ENCODE results near the gene PTGR2. TPM values are rescaled to one million over a fixed set of nuclear protein-coding genes. Genes with fewer than 3 reads are reported as not detected.
"Not testable (repeated sequence)": the region's sequence is repeated elsewhere in the genome, so short reads cannot be mapped to it uniquely, and the experiment has no call there.

Gene PTGR2
- total RNA-seq, 1 donor from 2014 or later, result 35.7 TPM

DNA sequence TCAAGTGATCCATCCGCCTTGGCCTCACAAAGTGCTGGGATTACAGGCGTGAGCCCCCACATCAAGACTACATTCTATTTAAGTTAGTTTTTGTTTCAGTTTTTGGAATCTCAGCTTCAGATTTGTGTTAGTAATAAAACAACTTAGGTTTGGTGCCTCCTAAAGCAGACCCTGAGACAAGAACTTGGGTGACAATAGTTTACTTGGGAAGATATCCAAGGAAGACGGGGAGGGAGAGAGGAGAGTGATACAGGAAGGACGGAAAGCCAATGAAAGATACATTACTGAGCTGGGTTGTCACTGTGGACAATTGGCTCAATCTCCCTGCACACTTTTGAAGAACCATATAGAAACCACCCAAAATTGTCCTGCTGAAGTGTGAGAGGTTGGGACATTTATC, 22.6 kb upstream of the PTGR2 start:
- DNase-seq (no peak), ATAC-seq (ENCODE audit: poor library complexity) (no peak)
- intact Hi-C loops (cut with DNase I), result no loop called here

DNA sequence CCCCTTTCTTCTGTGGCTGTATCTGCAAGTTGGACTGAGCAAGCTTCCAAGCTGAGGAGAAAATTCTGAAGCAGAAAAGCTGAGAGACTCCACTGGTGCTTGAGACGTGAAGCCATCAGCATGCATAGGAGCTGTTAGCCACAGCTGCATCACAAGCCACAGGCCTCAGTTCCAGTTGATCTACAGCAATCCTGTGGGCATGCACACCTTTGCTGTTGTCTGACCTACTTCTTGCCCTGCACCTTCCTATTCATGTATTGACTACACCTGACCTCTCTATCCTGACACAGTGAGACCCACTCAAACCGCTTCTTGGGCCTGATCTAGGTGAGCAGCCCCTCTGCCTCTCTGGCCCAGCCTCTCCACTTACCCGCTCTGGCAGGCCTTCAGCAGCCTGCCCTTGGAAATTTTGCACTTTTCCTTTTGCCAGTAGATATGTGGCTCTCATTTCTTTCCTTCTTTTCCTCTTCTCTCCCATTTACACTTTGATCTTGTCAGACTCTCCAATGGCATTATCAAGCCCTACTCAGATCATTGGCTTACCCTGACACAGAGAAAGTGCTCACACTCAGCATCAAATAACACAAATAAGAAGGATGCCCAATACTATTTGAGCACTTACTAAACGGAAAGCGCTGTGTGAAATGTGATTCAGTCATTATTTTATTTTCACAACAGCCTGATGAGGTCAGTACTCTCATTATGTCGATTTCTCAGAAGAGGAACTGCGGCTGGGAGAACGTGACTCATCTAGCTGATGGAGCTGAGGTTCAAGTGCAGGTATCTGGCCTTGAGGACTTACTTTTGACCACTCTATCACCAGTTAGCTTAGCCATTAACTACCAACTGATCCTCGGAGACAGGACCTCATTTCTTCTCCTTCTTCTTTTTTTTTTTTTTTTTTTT, 21.9 kb upstream of the PTGR2 start:
- DNase-seq, result no peak
- intact Hi-C loops (cut with DNase I), result no loop called here
- ATAC-seq (ENCODE audit: poor library complexity), result no peak

DNA sequence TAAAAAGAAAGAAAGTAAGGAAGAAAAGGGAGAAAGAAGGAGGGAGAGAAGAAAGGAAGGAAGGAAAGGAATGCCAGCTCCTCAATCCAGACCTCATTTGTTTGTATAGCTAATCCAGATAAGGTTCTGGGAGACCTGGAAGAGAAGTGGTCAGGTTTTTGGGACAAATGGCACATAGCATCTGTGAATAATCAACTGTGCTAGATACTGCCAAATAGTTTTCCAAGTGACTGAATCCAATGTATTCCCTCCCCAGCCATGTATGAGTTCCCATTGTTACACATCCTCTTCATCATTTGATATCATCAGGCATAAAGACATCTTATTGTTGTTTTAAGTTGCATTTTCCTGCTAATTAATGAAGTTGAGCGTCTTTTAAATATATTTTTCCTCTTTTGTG, 18.6 kb upstream of the PTGR2 start:
- intact Hi-C loops (cut with DNase I), result no loop called here
- ATAC-seq (ENCODE audit: poor library complexity) (no peak), DNase-seq (no peak)

DNA sequence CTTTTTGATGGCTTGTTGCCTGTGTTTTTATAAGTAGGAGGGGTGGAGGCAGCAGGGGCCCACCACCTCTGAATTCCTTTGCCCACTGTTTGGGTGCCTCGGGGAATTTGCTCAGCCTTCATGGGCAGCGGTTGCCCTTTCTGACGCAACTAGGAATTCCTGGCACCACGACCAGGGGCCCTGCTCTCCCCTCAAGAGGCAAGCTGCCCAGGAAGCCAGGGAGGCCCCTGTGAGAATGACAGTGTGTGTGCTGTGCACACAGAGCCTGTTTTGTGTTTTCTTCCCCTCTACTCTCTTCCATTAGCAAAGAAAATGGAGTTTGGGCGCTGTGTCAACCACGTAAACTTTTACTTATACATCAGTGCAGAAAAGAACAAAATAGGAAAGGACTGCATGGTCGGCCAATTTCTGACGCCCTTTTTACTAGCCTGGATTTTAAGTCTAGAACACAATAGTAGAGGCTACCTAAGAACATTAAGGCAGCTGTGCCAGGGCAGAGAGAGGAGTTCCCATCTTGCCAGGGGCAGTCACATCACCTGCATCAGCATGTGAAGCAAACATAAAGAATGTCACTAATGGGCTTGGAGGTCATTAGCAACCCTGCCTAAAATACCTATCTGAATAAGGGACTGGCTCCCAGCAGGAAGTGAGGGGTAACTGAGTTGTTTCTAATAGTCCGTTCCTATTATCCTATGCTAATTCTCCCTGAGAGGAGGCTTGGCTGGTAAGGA, 17.9 kb upstream of the PTGR2 start:
- ATAC-seq (ENCODE audit: poor library complexity) (peak; percentile 83), DNase-seq (peak; percentile 56)
- intact Hi-C loops (cut with DNase I), result no loop called here

DNA sequence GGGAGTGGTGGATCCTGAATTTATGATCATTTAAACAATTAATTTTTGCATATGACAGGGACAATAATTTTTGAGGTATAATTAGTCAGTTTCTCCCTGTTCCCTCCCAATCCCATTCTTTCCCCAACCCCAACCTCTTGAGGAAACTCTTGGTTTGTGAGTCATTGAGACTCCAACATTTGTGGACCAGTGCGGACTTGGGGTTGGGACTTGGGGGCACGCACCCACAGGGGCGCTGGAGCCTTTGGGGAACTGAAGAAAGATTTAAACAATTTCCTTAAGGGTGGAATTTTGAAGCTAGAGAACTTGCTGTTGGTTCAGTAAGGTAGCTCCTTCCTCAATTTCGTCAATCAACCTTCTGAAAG, 17.4 kb upstream of the PTGR2 start:
- no peak for DNase-seq
- intact Hi-C loops (cut with DNase I), result no loop called here

DNA sequence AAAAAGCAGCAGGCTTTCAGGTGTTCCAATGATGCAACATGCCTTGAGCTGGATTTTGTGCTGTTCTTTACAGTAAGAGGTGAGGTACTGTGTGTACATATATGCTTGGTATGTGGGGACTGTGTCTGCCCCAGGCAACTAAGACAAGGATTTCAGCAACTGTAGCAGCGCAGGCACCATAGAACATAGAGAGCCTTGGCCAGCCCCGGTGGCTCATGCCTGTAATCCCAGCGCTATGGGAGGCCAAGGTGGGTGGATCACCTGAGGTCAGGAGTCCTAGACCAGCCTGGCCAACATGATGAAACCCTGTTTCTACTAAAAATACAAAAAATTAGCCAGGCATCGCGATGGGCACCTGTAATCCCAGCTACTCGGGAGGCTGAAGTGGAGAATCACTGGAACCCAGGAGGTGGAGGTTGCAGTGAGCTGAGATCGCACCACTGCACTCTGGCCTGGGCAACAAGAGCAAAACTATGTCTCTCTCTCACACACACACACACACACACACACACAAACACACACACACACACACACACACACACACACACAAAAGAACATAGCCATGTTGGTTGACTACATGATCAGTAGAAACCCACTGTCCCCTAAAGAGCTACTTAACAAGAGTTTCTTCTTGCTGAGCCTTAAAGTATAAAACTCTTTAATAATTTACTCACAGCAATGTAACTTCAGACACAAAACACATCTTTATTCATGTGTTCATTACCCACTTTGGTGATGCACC, 13.2 kb upstream of the PTGR2 start:
- ATAC-seq (ENCODE audit: poor library complexity); DNase-seq; intact Hi-C loops (cut with DNase I): not testable (repeated sequence)

More for the DNA sequence above, 17.4 kb upstream of the PTGR2 start:
- ATAC-seq (ENCODE audit: poor library complexity), result no peak

DNA sequence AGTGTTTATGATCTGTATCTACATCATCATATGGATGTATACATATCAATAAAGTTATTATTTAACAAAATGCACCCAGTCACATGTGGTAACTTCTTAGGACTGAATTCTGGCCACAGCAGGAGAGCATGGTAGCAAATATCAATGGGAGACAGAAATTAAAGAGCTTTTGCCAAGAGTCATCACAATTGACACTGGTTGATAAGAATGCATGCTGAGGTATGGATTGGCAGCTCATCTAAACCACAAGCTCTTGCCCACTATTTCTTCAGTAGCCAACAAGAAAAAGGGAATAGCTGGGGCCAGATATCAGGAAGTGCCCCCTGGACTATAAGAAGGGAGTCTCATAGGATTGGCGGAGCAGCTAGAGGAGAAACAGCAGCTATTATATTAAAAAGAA, 9.4 kb upstream of the PTGR2 start:
- intact Hi-C loops (cut with DNase I), result no loop called here
- no peak for DNase-seq
- ATAC-seq (ENCODE audit: poor library complexity), result no peak

DNA sequence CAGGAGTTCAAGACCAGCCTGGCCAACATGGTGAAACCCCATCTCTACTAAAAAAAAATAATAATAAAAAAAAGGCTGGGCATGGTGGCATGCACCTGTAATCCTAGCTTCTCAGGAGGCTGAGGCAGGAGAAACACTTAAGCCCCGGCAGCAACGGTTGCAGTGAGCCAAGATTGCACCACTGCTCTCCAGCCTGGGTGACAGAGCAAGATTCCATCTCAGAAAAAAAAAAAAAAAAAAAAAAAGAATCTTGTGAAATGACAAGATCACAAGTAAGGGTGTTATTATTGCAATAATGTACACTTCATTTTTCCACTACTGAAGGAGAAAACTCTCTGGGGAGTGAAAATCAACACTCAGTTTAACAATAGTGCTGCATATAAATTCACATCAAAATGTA, 8.8 kb upstream of the PTGR2 start:
- intact Hi-C loops (cut with DNase I), result no loop called here
- ATAC-seq (ENCODE audit: poor library complexity) (no peak), DNase-seq (no peak)

DNA sequence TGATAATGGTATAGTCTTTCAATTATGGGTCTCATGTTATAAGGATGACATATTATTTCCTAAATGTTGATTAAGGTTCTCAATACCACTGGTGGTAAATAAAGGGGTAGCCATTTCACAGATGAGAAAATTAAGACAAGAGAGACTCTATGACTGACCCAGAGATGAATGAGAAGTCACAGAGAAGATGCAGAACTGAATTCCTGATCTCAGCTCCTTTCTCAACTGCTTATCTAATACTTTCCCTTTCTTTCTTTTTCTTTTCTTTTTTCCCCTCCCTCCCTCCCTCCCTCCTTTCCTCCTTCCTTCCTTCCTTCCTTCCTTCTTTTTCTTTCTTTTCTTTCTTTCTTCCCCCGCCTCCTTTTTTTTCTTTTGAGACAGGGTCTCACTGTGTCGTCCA, 8.3 kb upstream of the PTGR2 start:
- ATAC-seq (ENCODE audit: poor library complexity) (no peak), DNase-seq (no peak)
- intact Hi-C loops (cut with DNase I), result no loop called here

DNA sequence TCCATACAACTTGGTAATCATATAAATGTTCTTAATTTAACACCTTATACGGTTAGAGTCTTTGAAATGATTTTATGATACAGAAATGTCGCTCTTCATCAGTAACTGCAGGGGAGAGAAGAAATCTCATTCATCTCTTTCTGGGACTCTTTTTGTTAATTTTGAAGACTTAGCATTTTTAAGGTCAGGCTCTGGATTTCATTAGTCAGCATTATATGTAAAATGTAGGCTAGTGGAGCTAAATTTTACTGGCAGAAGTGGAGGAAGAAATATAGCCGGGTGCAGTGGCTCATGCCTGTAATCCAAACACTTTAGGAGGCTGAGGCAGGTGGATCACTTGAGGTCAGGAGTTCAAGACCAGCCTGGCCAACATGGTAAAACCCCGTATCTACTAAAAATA, 4.7 kb upstream of the PTGR2 start:
- intact Hi-C loops (cut with DNase I), result no loop called here
- DNase-seq, result no peak
- ATAC-seq (ENCODE audit: poor library complexity), result no peak

DNA sequence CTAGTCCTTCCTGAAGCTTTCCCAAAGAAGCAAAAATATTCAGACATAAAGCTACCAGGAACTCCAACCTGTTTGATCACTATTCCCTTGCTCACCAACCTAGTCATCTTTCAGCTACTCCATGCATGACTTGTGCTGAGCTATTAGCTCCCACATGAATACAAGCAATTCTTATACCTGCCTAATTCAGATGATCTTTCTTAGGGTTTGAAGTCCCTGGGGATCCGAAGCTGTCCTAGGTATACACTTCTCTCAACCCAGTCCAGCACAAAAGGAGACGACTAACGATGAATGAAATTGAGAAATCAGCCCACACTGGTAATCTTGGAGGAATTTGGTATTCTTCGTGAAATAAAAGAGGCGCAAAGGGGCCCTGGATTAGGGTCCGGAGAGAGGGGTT, 631 bp upstream of the PTGR2 start:
- DNase-seq (no peak), ATAC-seq (ENCODE audit: poor library complexity) (no peak)
- intact Hi-C loops (cut with DNase I), result no loop called here

DNA sequence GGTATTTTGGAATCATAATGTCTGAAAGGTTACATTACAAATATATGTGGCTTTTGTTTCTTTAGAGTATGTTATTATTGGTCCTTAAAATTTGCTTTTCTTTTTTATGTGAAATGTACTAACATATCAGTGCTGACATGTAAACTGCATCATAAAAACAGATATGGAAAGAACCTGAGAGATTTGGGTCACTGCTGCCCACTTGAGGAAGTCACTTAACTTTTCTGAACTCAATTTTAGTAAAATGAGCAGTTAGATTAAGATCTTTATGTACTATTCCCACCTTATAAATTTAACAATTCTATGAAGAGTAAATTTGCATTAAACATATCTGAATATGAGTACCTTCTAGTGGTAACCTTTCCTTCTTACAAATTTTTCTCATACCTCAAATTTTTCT, 7.5 kb downstream of the PTGR2 start:
- ATAC-seq (ENCODE audit: poor library complexity), result no peak
- intact Hi-C loops (cut with DNase I), result no loop called here
- DNase-seq, result no peak

DNA sequence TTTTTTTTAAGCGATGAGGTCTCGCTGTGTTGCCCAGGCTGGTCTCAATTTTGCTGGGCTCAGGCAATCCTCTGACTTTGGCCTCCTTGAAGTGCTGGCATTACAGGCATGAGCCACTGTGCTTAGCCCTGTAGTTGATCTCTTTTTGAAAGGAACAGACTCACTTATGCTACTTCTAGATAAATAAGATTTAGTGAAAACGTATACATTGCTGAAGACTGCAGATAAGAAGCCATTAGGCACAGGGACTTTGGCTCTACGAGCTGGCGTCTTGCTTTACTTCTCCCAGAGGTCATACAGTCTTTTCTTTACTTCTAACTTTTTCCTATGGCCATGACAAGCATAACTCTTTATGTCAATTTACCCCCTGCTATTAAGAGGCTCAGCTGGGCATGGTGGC, 9.4 kb downstream of the PTGR2 start:
- DNase-seq, result no peak
- no peak for ATAC-seq (ENCODE audit: poor library complexity)
- intact Hi-C loops (cut with DNase I), result no loop called here

DNA sequence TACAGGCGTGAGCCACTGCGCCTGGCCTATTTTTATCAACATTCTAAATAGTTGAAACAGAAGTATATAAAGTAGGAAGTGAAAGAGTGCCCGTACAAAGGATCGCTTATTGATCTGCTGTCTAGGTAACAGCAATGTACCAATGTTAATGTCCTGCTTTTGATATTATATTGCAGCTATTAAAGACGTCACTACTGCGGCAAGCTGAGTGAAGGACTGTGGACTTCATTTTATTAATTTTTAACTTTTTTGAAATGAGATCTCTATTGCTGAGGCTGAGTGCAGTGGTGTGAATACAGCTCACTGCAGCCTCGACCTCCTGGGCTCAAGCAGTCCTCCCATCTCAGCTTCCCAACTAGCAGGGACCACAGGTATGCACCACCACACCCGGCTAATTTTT, 10.8 kb downstream of the PTGR2 start:
- intact Hi-C loops (cut with DNase I), result no loop called here
- no peak for ATAC-seq (ENCODE audit: poor library complexity)
- no peak for DNase-seq

DNA sequence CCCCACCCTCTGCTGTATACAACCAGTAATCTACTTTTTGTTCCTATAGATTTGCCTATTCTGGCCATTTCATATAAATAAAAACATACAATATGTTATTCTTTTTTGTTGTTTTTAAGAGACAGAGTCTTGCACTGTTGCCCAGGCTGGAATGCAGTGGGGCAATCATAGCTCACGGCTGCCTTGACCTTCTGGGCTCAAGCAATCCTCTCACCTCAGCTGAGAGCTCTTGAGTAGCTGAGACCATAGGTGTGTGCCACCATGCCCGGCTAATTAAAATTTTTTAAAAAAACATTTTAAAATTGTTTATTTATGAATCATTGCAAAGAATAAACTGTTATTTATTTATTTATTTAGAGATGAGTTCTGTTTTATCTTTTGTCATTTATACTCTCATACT, 11.6 kb downstream of the PTGR2 start:
- DNase-seq, result no peak
- intact Hi-C loops (cut with DNase I), result no loop called here
- no peak for ATAC-seq (ENCODE audit: poor library complexity)

DNA sequence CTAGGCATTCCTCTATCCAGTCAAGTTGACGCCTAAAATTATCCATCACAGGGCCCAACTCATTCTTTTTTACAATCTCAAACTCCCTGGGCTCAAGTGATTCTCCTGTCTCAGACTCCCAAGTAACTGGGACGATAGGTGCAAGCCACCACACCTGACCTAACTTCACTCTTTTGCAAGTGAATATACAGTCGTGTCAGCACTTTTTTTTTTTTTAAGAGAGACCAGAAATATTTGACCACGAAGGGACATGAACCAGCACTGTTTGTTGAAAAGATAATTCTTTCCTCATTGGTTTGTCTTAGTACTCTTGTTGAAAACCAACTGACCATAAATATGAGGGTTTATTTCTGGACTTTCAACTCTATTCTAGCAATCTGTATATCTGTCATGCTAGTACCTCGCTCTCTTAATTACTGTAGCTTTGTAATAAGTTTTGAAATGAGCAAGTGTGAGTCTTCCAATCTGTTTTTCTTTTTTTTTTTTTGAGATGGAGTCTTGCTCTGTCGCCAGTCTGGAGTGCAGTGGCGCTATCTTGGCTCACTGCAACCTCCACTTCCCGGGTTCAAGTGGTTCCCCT, 14.0 kb downstream of the PTGR2 start:
- ATAC-seq (ENCODE audit: poor library complexity), result no peak
- DNase-seq, result no peak
- intact Hi-C loops (cut with DNase I), result no loop called here

DNA sequence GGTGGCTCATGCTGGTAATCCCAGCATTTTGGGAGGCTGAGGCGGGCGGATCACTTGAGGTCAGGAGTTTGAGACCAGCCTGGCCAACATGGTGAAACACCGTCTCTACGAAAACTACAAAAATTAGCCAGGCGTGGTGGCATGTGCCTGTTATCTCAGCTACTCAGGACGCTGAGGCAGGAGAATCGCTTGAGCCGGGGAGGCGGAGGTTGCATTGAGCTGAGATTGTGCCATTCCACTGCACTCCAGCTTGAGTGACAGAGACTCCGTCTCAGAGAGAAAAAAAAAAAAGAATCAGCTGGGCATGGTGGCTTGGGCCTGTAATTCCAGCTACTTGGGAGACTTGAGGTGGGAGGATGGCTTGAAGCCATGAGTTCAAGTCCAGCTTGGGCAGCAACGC, 18.1 kb downstream of the PTGR2 start:
- DNase-seq; intact Hi-C loops (cut with DNase I); ATAC-seq (ENCODE audit: poor library complexity): not testable (repeated sequence)

DNA sequence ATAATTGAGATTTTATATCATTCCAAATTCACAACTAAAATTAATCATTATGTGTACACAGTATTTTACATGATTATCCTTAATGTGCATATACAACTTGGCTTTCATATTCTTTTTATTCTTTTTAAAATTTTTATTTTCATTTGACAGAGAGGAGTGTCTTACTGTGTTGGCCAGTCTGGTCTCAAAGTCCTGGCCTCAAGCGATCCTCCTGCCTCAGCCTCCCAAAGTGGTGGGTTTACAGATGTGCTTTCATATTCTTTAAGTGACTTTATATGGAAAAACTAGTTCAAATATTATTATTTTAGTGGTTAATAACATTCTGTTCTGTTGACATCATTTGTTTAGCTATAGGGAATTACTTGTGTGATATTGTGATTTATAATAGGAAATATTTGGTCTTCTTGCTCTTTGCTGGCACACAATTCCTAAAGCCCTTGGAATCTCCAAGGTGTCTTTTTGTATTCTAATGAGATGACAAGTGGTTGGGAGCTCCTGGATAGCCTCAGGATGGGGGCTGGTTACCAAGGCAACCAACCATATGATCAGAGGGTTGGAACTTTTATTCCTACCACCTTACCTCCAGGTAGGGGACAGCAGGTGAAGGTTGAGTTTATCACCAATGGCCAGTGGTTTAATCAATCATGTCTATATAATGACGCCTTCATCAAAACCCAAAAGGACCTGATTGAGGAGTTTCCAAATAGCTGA, 19.0 kb downstream of the PTGR2 start:
- ATAC-seq (ENCODE audit: poor library complexity), result no peak
- no peak for DNase-seq
- intact Hi-C loops (cut with DNase I), result no loop called here

DNA sequence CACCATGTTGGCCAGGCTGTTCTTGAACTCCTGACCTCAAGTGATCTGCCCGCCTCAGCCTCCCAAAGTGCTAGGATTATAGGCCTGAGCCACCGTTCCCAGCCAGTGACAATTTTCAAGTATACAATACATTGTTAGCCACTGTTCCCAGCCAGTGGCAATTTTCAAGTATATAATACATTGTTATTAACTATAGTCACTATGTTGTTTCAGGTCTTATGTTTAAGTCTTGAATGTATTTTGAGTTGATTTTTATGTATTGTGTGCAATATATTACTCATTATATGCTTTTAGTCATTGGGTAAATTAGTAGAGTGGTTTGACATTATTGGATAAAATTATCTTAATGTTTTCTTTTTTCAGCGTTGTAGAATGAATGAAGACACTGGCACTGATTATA, 22.0 kb downstream of the PTGR2 start:
- ATAC-seq (ENCODE audit: poor library complexity) (no peak), DNase-seq (no peak)
- intact Hi-C loops (cut with DNase I), result no loop called here

Data from Right ventricle myocardium superior (tissue), 1 donor.